Anterior cingulate cortex (tissue), 58 donors: Measurements from ENCODE around the gene SLC7A1.

ENCODE experiments used
- DNase-seq, 58 donors: peaks; one replicate each; lab custom pipeline; 2025; lab: John Stamatoyannopoulos, UW

The SLC7A1 gene

DNA sequence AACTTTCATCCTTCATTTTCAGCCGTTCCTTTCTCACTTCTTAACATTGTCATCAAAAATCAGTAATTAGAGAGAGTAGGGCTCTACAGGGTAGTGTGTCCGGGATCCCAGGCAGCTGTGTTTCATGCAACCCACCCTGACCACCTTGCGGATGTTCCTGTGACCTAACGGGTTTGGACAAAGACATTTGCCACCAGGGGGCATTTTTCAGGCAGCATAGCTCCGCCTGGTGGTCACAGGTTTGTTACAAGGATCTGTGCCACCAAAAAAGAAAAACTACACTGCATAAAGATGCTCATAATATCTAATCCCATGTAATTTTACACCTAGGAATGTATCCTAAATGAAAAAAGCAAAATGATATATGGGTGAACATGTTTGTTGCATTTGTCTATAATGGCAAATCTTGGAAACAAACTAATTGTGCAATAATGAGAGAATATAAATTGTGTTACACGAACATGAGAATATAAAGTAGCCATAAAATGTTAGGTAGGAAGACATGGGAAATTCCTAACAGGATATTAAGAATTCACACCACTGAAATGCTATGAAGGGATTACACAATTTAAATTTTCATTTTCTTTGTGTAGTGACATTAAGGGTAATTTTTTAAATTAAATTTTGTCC is 123.0 kb downstream of the SLC7A1 start:
- no peak for DNase-seq

GRCh38 chr13:29471551-29471950 is 123.9 kb downstream of the SLC7A1 start:
- no peak for DNase-seq

GRCh38 chr13:29465741-29466293 is 129.7 kb downstream of the SLC7A1 start:
- DNase-seq = peak in 1 of 58 donors; percentile 9

DNA sequence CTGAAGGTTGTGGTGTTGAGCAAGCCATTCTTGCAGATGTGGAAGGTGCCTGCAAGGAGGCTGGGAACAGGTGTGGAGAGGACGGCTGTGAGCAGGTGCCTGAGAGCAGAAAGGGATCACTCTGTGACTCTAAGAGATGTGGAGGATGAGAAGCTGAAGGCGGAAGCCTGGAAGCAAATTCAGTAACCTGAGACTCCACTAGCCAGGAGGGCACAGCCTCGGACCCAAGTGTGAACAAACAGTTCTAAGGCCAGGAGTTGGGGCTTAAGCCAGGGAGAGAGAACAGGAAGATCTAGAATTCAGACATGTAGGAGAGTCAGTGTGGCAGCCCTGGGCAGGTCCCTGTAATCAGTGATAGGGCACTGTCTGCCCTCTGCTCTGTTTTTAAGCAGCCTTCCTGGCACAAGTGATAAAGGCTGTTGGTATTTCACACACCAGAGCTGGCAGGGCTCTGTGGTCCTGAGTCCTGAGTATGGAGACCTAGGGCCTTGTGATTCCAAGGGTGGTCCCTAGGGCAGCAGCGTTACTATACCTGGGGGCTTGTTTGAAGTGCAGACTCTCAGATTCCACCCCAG is 131.3 kb downstream of the SLC7A1 start:
- DNase-seq = no peak

DNA sequence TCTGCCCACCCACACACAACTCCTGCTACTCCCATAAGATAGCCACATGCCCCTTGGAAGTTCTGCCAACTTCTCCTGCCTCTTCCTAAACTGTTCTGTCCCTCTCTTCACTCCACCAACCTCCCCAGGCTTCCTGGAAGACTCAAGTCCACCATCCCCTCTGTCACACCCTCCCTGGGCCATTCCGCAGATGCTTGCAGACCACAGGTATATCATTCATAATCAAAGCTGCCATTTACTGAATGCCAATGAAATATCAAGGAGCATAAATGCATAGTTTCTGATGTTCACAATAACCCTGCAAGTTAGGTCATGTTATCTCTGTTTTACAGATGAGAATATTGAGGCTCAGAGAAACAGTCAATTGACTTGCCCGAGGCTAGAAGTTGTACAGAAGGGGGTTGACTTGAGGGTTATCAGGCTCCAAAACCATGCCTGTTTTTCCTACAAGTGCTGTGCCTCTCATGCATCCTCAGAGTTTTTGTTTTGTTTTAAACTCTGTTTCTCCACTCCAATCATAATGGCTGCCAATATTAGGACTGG is 135.6 kb downstream of the SLC7A1 start:
- DNase-seq = no peak
